Left lung (tissue), 10 donors: Measurements from ENCODE around the gene TMF1. TPM values are rescaled to one million over a fixed set of nuclear protein-coding genes. Genes with fewer than 3 reads are reported as not detected.

Source experiments
- ATAC-seq: fragments of 200-7000 bp; cut with Tn5 transposase; one replicate; pipeline ENCODE4 v1.9.1; 2020; ENCODE audit warnings: moderate library complexity
- DNase-seq, 4 donors: peaks; one replicate each; pipeline ENCODE4 v3.0.0-alpha.2; 2013 to 2020
- H3K27ac ChIP-seq, 2 donors: fragments of 200-600 bp; sonication (generic) in 1 of 2; one replicate each; pipeline versions ENCODE4 v1.5.0 to v1.8.0; 2020 to 2021
- H3K27me3 ChIP-seq, 2 donors: fragments of 200-600 bp; sonication (generic) in 1 of 2; one replicate each; pipeline versions ENCODE4 v1.5.0 to v1.8.0; 2020 to 2021
- H3K36me3 ChIP-seq, 2 donors: fragments of 200-600 bp; sonication (generic) in 1 of 2; one replicate each; pipeline versions ENCODE4 v1.5.0 to v1.8.0; 2020 to 2021
- H3K4me1 ChIP-seq, 2 donors: fragments of 200-600 bp; one replicate each; pipeline ENCODE4 v1.8.0; 2021
- H3K4me3 ChIP-seq, 2 donors: fragments of 200-600 bp; sonication (generic) in 1 of 2; one replicate each; pipeline versions ENCODE4 v1.5.0 to v1.8.0; 2020 to 2021; ENCODE audit warnings: mild to moderate bottlenecking in 1 of 2
- H3K9me3 ChIP-seq, 2 donors: fragments of 200-600 bp; sonication (generic) in 1 of 2; one replicate each; pipeline versions ENCODE4 v1.5.0 to v1.8.0; 2020 to 2021
- CTCF ChIP-seq, 2 donors: fragments of 200-600 bp; sonication (generic) in 1 of 2; IDR thresholded peaks; one replicate each; pipeline versions ENCODE4 v1.5.0 to v1.8.0; 2021; ENCODE audit warnings: antibody characterized with exemption in 2 of 2
- intact Hi-C, 2 donors: fragments of 100-400 bp; cut with DNase I; formaldehyde crosslinking; loops; one replicate each; pipeline versions ENCODE4 v1.11.2 to v1.14.2; 2022
- polyA plus RNA-seq, 6 donors: library from polyadenylated mRNA; unstranded; fragments of 120-200 nt; gene quantifications; one replicate each; pipeline ENCODE4 v1.2.1, GENCODE V29; 2013; ENCODE audit not compliant: insufficient read length in 6 of 6
- total RNA-seq, 2 donors: library from RNA; stranded (reverse); fragmentation: NEBNext Ultra II Directional; extraction: Animal tissue kit (Norgen Biotek cat#: 25700); gene quantifications; one replicate each; pipeline ENCODE4 v1.2.1, GENCODE V29; 2021
- donor health status: DM: no; HTN: yes; CAD: no.
- donor health status: DM: no; HTN: no; CAD: no.

Gene TMF1
- total and polyA plus RNA-seq, 8 donors = 38.4 to 61.1 (median 50.2) TPM

- no peaks in the 10 kb centered on the region for H3K9me3 ChIP-seq
- no peak for DNase-seq
Observed at GRCh38 chr3:69072928-69073327, 20.8 kb upstream of the TMF1 start.

GRCh38 chr3:69066121-69066520 is 14.0 kb upstream of the TMF1 start:
- TF ChIP-seq CTCF (IDR thresholded peaks at IDR 0.05) = no peak
- no peaks in the 10 kb centered on the region for H3K27me3 ChIP-seq
- peaks cover 0 to 35% of the 10 kb centered on the region in 2 donors for H3K36me3 ChIP-seq
- no peak overlapping the region for H3K27ac ChIP-seq
- intact Hi-C loops = no loop called here
- DNase-seq (no peak), ATAC-seq (no peak)
- H3K9me3 ChIP-seq = no peaks in the 10 kb centered on the region
- H3K4me3 ChIP-seq = no peak overlapping the region
- no peaks in the 10 kb centered on the region for H3K4me1 ChIP-seq

More at GRCh38 chr3:69072928-69073327, 20.8 kb upstream of the TMF1 start:
- no peaks in the 10 kb centered on the region for H3K27me3 ChIP-seq
- H3K4me3 ChIP-seq = no peak overlapping the region
- H3K27ac ChIP-seq = no peak overlapping the region
- peaks cover 0 to 21% of the 10 kb centered on the region in 2 donors for H3K36me3 ChIP-seq
- ATAC-seq = no peak
- H3K4me1 ChIP-seq = peaks cover 0 to 13% of the 10 kb centered on the region in 2 donors
- intact Hi-C loops = no loop called here
- no peak for TF ChIP-seq CTCF (IDR thresholded peaks at IDR 0.05)

GRCh38 chr3:69065318-69065964 is 13.3 kb upstream of the TMF1 start:
- H3K4me3 ChIP-seq = no peak overlapping the region

GRCh38 chr3:69063636-69064035 is 11.5 kb upstream of the TMF1 start:
- peaks cover 0 to 46% of the 10 kb centered on the region in 2 donors for H3K36me3 ChIP-seq
- no peak for TF ChIP-seq CTCF (IDR thresholded peaks at IDR 0.05)

More at GRCh38 chr3:69065318-69065964, 13.3 kb upstream of the TMF1 start:
- Histone ChIP-seq H3K36me3 (peaks cover 0 to 36% of the 10 kb centered on the region in 2 donors), H3K9me3 (no peaks in the 10 kb centered on the region), H3K4me1 (no peaks in the 10 kb centered on the region), H3K27me3 (no peaks in the 10 kb centered on the region), H3K27ac (no peak overlapping the region)
- ATAC-seq (no peak), DNase-seq (no peak)
- no peak for TF ChIP-seq CTCF (IDR thresholded peaks at IDR 0.05)
- intact Hi-C loops = no loop called here

GRCh38 chr3:69059688-69060087 is 7.6 kb upstream of the TMF1 start:
- intact Hi-C loops = no loop called here
- Histone ChIP-seq H3K4me3 (no peak overlapping the region), H3K27ac (no peak overlapping the region), H3K9me3 (no peaks in the 10 kb centered on the region), H3K27me3 (no peaks in the 10 kb centered on the region), H3K36me3 (peaks cover 0 to 69% of the 10 kb centered on the region in 2 donors), H3K4me1 (no peaks in the 10 kb centered on the region)
- no peak for TF ChIP-seq CTCF (IDR thresholded peaks at IDR 0.05)
- no peak for ATAC-seq
- no peak for DNase-seq

More at GRCh38 chr3:69063636-69064035, 11.5 kb upstream of the TMF1 start:
- Histone ChIP-seq H3K4me3 (no peak overlapping the region), H3K4me1 (no peaks in the 10 kb centered on the region), H3K9me3 (no peaks in the 10 kb centered on the region), H3K27ac (no peak overlapping the region), H3K27me3 (no peaks in the 10 kb centered on the region)
- intact Hi-C loops = no loop called here
- ATAC-seq (no peak), DNase-seq (no peak)
